ENCODE measurements around the gene TRERF1.

The TRERF1 gene

GRCh38 chr6:42385339-42385738 is 66.4 kb downstream of the TRERF1 start:
- no peak for DNase-seq (ENCODE audit: low read depth)
- no peak overlapping the region for H3K4me3 ChIP-seq (ENCODE audit: low read length)
- no peak for TF ChIP-seq CTCF (conservative IDR thresholded peaks at IDR 0.05; ENCODE audit: low read depth, low read length)

GRCh38 chr6:42383421-42384205 is 68.1 kb downstream of the TRERF1 start:
- H3K4me3 ChIP-seq (ENCODE audit: low read length): no peak overlapping the region
- TF ChIP-seq CTCF (conservative IDR thresholded peaks at IDR 0.05; ENCODE audit: low read depth, low read length): no peak
- no peak for DNase-seq (ENCODE audit: low read depth)

- TF ChIP-seq CTCF (conservative IDR thresholded peaks at IDR 0.05; ENCODE audit: low read depth, low read length): no peak
- DNase-seq (ENCODE audit: low read depth): no peak
- no peak overlapping the region for H3K4me3 ChIP-seq (ENCODE audit: low read length)
These were observed 69.9 kb downstream of the TRERF1 start for GRCh38 chr6:42381850-42382249.

- no peak for DNase-seq (ENCODE audit: low read depth)
- no peak overlapping the region for H3K4me3 ChIP-seq (ENCODE audit: low read length)
- TF ChIP-seq CTCF (conservative IDR thresholded peaks at IDR 0.05; ENCODE audit: low read depth, low read length): no peak
These were observed 71.3 kb downstream of the TRERF1 start for GRCh38 chr6:42380228-42380979.

- no peak for TF ChIP-seq CTCF (conservative IDR thresholded peaks at IDR 0.05; ENCODE audit: low read depth, low read length)
- H3K4me3 ChIP-seq (ENCODE audit: low read length): no peak overlapping the region
- no peak for DNase-seq (ENCODE audit: low read depth)
These were observed 73.2 kb downstream of the TRERF1 start for GRCh38 chr6:42378536-42378935.

- DNase-seq (ENCODE audit: low read depth): no peak
- no peak overlapping the region for H3K4me3 ChIP-seq (ENCODE audit: low read length)
- no peak for TF ChIP-seq CTCF (conservative IDR thresholded peaks at IDR 0.05; ENCODE audit: low read depth, low read length)
These were observed 73.6 kb downstream of the TRERF1 start for GRCh38 chr6:42378125-42378524.

Data from retinal pigment epithelial cell (primary cell).